ENCODE data around the gene SMCO3. TPM values are rescaled to one million over a fixed set of nuclear protein-coding genes. Genes with fewer than 3 reads are reported as not detected.
"Not testable (repeated sequence)": the region's sequence is repeated elsewhere in the genome, so short reads cannot be mapped to it uniquely, and the experiment has no call there.

The SMCO3 gene
- total RNA-seq, 1 donor = under 0.01 TPM

- no peak overlapping the region for H3K27ac ChIP-seq (ENCODE audit: low read depth, low read length)
- no peaks in the 10 kb centered on the region for H3K27me3 ChIP-seq (ENCODE audit: insufficient read depth, low read length)
- no peak for TF ChIP-seq CTCF (IDR thresholded peaks at IDR 0.05; ENCODE audit: extremely low read depth, low read depth, low read length)
- no peaks in the 10 kb centered on the region for H4K20me1 ChIP-seq (ENCODE audit: insufficient read depth, low read length)
- peaks cover 17% of the 10 kb centered on the region for H3K79me2 ChIP-seq (ENCODE audit: insufficient read depth, low read length)
- H3K36me3 ChIP-seq (ENCODE audit: insufficient read depth, low read length) = no peaks in the 10 kb centered on the region
- DNase-seq (ENCODE audit: insufficient read length, low spot score, missing footprints) = no peak
- H3K9me3 ChIP-seq (ENCODE audit: low read depth, low read length) = no peaks in the 10 kb centered on the region
- H3K4me1 ChIP-seq (ENCODE audit: insufficient read depth, low read length) = peaks cover 12% of the 10 kb centered on the region
- no peak overlapping the region for H3K4me2 ChIP-seq (ENCODE audit: insufficient read depth, low read length)
- H2AFZ ChIP-seq (ENCODE audit: low read length) = no peak overlapping the region
- no peak overlapping the region for H3K4me3 ChIP-seq (ENCODE audit: insufficient read depth, low read length)
Observed at GRCh38 chr12:14765398-14765797, 48.6 kb downstream of the SMCO3 start.

- DNase-seq (ENCODE audit: insufficient read length, low spot score, missing footprints); H3K27ac ChIP-seq (ENCODE audit: low read depth, low read length); H3K79me2 ChIP-seq (ENCODE audit: insufficient read depth, low read length); H3K4me2 ChIP-seq (ENCODE audit: insufficient read depth, low read length); H3K27me3 ChIP-seq (ENCODE audit: insufficient read depth, low read length); H2AFZ ChIP-seq (ENCODE audit: low read length); H4K20me1 ChIP-seq (ENCODE audit: insufficient read depth, low read length); H3K4me3 ChIP-seq (ENCODE audit: insufficient read depth, low read length); H3K4me1 ChIP-seq (ENCODE audit: insufficient read depth, low read length); H3K9me3 ChIP-seq (ENCODE audit: low read depth, low read length); H3K36me3 ChIP-seq (ENCODE audit: insufficient read depth, low read length): not testable (repeated sequence)
Observed at GRCh38 chr12:14759711-14760280, 54.2 kb downstream of the SMCO3 start.

- H3K4me1 ChIP-seq (ENCODE audit: insufficient read depth, low read length) = no peaks in the 10 kb centered on the region
- no peak for DNase-seq (ENCODE audit: insufficient read length, low spot score, missing footprints)
- H3K36me3 ChIP-seq (ENCODE audit: insufficient read depth, low read length) = no peaks in the 10 kb centered on the region
- H3K4me3 ChIP-seq (ENCODE audit: insufficient read depth, low read length) = peak overlapping the region; percentile 34
- TF ChIP-seq CTCF (IDR thresholded peaks at IDR 0.05; ENCODE audit: extremely low read depth, low read depth, low read length) = peak; percentile 32
- peak overlapping the region; percentile 44 for H2AFZ ChIP-seq (ENCODE audit: low read length)
- no peaks in the 10 kb centered on the region for H3K9me3 ChIP-seq (ENCODE audit: low read depth, low read length)
- H3K27me3 ChIP-seq (ENCODE audit: insufficient read depth, low read length) = no peaks in the 10 kb centered on the region
- no peaks in the 10 kb centered on the region for H3K79me2 ChIP-seq (ENCODE audit: insufficient read depth, low read length)
- H3K4me2 ChIP-seq (ENCODE audit: insufficient read depth, low read length) = peak overlapping the region; percentile 66
- no peaks in the 10 kb centered on the region for H4K20me1 ChIP-seq (ENCODE audit: insufficient read depth, low read length)
- no peak overlapping the region for H3K27ac ChIP-seq (ENCODE audit: low read depth, low read length)
Observed at GRCh38 chr12:14756334-14757143, 57.4 kb downstream of the SMCO3 start.

Other genes with a start within 250 kb of the SMCO3 start
- 2.9 and 4.7 TPM in 2 replicates for gene PLBD1, start 246.3 kb downstream of the SMCO3 start, total RNA-seq
- gene GUCY2C, start 117.6 kb downstream of the SMCO3 start, total RNA-seq = not detected in 2 replicates
- gene WBP11, start 10.7 kb downstream of the SMCO3 start, total RNA-seq = 10.3 and 19.5 TPM in 2 replicates
- 0.59 and 0.72 TPM in 2 replicates for gene C12orf60, start 10.5 kb downstream of the SMCO3 start, total RNA-seq
- not detected in 2 replicates for gene ART4, start 29.3 kb upstream of the SMCO3 start, total RNA-seq
- gene MGP, start 71.7 kb upstream of the SMCO3 start, total RNA-seq = 8.0 and 16.8 TPM in 2 replicates
- gene ERP27, start 124.4 kb upstream of the SMCO3 start, total RNA-seq = not detected in 2 replicates
- gene ARHGDIB, start 147.4 kb upstream of the SMCO3 start, total RNA-seq = 1.5 and 7.2 TPM in 2 replicates
- not detected in 2 replicates for gene PDE6H, start 158.9 kb upstream of the SMCO3 start, total RNA-seq

Data from osteoblast (primary cell).